Lower leg skin (tissue), 3 donors: ENCODE data around the gene PCP4L1.

Source experiments
- CTCF ChIP-seq, 3 donors: fragments of 450-650 bp; IDR thresholded peaks; one replicate each; pipeline ENCODE4 v1.5.1; 2016; ENCODE audit warnings: antibody characterized with exemption in 3 of 3, mild to moderate bottlenecking in 3 of 3, moderate library complexity in 2 of 3
- POLR2A ChIP-seq, 2 donors: fragments of 450-650 bp; IDR thresholded peaks; one replicate each; pipeline ENCODE4 v1.6.1; 2016 to 2017; ENCODE audit warnings: antibody characterized with exemption in 2 of 2, mild to moderate bottlenecking in 1 of 2, moderate library complexity in 1 of 2

DNA sequence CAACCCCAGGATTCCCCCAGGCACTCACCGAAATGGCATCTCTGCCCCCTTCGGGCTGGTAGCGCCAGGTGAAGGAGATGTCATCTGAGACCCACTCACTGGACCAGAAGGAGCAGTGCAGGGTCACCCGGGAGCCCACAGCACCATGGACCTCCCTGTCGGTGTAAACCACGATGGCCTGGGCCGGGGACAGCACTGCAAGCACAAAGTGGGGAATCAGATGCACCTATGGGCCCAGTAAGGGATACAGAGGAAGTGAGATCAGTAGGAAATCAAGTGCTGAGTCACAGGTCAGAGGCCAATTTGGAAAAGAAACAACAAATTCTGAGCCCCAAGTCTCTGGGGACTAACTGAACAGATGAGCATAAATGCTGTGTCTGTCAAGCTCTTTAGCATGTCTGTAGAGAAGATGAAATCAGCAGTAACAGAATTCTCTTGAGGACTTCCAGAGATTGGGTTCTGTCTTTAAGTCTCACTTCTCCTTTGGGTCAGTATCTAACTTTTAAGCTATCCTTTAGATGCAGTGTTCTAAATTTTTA, 48.8 kb downstream of the PCP4L1 start:
- TF ChIP-seq CTCF (IDR thresholded peaks at IDR 0.05) (no peak), POLR2A (IDR thresholded peaks at IDR 0.05) (no peak)
